GM21619 (cell line): Measurements from ENCODE around the gene SEMA4C.
"Not testable (repeated sequence)": the region's sequence is repeated elsewhere in the genome, so short reads cannot be mapped to it uniquely, and the experiment has no call there.

Experiments
- ATAC-seq: cut with Tn5 transposase; IDR thresholded peaks from one replicate; pipeline ENCODE4 v1.9.1; 2021; ENCODE audit not compliant: unreplicated experiment

The SEMA4C gene

DNA sequence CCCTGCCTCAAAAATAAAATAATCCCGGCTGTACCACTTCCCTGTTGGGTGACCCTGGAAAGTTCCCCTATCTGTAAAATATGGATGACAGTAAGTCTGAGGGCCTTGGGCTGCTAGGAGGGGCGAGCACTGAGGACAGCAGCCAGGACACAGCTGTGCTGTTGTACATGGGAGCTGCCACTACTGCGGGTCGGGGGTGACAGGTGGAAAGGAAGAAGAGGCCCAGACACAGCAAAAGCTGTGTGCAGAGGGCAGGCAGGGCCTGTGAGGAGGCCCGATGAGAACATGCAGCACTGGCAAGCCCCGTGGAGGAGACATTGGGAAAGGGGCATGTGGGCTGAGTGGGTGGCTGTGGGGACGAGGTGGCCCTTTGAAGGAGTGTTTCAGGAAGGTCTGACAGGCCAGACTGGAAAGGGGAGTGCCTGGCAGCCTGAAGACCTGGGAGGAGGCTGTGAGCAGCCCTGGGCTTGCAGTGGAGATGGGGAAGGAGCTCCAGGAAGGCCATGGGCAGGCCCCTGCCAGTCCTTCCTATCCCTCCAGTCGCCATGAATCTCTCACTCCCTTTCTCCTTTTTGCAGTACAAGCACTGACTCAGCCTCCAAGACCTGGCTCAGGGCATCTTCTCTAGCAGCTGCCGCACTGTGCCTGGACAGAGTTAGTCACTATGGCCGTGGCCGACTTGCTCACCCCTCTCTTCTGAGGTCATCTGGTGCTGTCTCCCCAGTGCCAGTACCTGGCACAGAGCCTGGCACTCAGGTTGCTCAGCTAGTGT, 28.9 kb upstream of the SEMA4C start:
- no peak for ATAC-seq

DNA sequence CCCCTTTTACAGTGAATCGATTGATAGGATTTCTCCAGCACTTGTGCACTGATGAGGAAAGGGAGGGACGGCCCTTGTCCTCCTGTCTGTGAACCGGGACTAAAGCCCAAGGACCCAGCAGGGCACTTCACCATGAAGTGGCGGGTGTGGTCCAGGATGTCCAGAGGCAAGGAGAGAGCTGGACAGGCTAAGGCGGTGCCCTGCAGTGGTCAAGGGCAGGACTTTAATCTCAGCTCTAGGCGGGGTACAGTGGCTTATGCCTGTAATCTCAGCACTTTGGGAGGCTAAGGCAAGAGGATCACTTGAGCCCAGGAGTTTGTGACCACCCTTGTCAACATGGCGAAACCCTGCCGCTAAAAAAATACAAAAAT, 28.2 kb upstream of the SEMA4C start:
- no peak for ATAC-seq

DNA sequence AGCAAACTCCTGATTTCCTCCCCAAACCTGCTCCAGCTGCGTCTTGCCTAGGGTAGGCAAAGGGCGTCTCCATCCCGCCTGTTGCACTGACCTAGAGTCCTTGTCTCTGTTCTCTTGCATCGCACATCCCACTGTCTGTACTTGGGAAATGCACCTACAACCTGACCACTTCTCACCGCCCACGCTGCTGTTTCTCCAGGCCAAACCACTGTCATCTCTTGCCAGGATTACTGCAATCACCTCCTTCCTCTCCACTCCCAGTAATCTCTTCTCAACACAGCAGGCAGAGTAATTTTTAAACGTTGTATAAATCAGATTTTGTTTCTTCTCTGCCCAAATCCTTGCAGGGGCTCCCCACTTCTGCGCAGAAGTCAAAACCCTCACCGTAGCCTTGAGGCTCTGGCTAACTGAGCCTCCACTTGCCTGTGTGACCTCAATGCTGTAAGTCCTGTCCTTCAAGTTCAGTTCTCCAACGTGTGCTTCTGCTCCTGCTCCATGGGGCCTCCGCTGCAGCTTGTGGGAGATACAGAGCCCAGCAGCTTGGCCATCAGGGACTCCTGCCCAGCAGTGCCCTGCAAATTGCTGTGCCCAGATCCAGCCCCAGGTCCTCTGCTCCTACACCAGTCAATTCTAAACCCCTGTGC, 27.7 kb upstream of the SEMA4C start:
- ATAC-seq = no peak

DNA sequence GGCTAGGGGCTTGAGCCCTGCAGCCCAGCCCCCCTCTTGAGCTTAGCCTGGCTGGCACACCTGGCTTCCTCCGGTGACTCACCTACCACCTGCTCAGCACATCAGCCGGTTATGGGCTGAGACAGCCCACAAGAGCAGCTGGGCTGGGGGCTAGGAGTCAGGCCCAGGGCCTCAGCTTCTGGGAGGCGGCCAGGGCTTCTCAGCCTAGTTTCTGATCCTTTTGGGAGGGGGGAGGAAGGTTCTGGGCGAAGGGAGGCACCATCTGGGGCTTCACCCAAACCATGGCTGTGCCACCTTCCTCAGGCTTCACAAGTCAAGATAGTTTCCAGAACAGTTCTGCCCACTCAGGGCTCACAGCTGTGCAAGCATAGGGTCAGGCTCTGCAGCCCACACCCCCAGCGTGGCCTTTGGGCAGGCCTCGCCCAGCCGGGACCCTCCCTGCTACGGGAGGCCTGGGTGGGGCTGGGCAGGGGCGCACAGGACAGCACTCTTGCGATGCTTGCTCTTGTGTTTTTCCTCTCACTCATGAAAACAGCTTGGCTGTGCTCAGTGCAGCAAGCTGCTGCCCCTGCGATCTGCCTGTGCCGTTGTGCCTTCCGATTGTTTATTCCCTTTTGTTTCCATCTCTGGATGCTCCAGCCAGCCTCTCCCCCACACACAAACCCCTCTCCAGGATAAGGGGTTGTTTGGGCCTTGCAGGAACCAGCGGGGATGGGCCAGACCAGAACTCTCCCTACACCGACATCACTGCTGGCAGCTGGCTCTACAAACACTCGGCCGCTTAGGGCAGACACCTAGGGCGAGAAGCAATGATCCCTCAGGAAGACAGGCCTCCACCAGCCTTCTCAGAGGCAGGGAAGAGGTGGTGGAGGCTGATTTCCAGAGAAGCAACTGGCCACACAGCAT, 26.1 kb upstream of the SEMA4C start:
- ATAC-seq = no peak

DNA sequence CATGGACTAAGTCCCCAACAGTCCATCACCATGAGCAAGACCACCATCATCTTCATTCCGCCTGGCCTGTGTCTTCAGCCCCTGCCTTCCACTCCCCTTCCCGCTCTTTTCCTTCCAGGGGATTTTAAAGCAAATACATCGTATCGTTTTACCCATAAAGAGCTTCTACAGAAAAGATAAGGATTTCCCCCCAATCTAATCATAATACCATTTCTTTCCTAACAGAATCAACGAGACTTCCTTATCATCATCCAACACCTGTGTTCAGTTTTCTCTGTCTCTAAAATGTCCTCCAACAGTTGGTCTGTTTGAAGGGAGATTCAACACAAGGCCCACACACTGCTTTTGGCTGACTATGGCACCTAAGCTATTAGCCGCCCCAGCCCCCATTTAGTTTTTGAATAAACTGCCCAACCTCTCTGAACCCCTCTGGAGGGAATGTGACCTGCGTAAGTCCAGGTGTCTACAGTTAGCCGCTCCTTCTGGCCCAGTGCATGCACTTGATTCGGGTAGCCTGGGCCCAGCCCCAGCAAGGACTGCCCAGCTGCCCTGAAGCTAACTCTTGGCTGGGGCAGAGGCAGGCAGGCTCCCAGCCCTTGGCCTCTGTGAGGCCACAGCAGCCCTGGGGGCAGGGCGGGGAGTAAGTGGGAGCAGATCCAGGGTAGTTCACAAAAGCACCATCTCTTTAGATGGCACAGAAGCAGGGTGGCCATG, 25.3 kb upstream of the SEMA4C start:
- ATAC-seq = no peak

DNA sequence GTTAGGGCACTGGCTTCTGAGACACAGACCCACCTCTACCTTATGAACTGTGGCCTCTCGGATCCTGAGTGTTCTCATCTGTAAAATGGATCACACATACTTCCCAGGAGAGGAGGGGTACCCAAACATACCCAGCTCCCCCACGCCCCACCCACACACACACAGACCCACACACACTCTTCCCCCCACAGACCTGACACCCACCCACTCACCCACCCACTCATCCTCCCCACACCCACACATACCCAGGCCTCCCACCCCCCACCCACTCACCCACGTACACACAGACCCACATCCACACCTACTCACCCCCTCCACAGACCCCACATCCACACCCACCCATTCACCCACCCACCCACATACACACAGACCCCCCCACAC, 24.3 kb upstream of the SEMA4C start:
- ATAC-seq = no peak

DNA sequence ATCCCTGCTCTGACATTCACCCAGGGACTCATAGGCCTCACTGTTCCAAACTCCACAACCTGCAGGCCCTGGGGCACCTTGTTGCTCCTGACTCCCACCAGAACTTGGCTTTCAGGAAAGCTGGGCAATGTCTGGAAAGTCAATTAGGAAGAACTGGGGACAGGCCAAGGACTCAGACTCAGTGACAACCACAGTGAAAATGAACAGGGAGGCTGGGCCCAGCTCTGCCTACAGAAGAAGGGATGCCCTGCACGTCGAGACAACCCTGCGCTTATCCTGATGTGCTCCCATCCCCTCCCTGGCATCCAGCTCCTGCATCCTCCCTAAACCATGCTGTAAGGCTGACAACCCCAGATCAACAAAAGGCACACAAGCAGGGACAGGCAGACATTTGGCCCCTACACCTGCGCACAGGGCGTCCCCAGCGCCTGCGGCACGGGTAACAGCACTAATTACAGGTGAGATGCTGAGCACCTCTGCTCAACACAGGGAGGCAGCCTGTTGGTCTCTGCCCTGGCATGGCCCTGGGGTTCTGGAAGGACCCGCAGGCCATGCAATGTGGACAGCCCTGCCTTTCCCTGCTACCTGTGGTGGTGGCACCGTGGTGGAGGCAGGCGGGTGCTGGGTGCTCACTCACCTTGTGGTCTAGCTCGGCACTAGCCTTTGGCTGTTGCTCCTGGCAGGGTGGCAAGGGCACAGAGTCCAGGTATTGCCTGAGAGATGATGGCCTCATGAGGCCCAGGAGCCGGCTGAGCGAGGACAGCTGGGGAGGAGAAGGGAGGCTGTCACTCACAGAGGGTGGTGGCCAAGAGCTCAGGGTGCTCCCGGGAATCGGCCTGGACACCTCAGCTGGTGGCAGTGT, 23.6 kb upstream of the SEMA4C start:
- no peak for ATAC-seq

DNA sequence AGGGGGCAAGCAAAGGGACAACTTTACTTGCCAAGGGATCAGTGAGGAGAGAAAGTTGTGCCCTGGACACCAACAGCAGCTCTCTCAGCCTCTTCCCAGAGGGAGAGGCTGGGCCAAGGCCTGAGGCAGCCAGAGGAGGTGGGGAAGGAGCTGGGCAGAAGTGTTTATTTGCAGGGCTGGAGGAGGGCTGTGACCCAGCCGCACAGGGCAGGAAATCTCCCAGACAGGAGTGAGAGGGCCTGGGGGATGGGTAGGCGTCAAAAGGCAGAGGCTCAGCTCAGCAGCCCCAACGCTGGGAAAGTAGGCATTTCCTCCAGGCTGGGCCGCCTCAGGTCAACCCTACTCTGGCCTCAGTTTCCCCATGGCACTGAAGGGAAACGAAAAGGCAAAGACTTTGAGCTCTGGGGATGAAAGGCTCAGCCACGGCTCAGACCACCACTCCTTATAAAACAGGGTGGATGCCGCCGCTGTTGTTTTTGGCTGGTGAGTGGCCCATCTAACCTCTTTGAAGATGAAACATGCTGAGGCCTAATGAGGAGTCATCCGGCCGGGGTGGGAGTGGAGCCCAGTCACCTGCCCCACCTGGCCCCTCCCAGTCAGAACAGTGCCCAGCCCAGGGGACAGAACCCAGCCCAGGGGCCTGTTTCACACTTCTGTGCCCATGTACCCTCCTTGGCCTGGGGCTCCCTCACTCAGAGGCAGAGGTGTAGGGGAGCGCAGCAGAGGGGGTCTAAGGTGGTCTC, 21.9 kb upstream of the SEMA4C start:
- no peak for ATAC-seq

DNA sequence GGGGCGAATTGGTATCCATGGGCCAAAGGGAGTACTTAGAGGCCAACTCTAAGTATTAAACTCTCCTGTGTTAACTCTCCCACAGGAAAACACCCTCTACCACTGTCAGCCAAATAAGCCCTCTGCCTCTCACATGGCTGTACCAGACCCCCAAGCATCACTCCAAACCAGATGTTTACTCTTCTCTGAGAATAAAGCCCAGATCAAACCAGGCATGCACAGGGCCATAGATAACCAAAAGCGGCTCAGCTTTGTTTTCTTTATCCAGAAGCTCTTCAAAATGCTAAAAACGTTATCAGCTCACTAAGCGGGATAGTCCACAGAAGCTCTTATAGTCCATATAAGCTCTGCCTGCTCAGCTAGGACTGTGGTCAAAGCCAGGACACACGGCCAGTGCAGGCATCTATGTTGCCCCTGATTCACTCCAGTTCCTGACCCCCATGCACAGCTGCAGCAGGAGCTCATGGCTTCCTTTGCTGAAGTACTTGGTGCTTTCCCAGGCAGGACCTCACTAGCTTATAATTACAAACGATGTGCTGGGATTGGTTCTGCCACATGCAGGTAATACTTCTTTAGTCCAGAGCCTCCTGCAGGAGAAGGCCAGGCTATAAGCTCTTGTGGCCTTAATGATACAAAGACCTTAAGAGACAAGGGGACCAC, 21.0 kb upstream of the SEMA4C start:
- no peak for ATAC-seq

DNA sequence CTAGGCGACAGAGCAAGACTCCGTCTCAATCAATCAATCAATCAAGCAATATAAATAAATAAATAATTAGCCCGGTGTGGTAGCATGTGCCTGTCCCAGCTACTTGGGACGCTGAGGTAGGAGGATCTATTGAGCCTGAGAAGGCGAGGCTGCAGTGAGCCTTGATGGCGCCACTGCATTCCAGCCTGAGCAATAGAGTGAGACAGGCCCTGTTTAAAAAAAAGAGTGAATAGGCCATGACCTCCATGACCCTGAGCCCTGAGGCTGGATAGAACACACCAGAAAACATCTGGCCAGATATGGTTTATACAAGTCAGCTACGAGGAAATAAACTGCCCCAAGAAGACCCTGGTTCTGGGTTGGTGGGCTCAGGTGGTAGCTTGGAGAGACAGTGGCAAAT, 20.4 kb upstream of the SEMA4C start:
- no peak for ATAC-seq

DNA sequence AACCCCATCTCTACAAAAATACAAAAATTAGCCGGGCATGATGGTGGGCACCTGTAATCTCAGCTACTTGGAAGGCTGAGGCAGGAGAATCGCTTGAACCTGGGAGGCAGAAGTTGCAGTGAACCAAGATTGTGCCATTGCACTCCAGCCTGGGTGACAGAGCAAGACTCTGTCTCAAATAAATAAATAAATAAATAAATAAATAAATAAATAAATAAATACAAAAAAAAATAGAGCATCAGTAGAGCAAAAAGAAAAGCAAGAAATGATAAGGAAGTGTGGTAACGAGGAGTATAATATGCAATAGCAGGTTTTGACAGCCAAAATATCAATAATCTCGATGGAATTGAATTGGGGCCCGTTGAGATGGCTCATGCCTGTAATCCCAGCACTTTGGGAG, 19.6 kb upstream of the SEMA4C start:
- not testable (repeated sequence) for ATAC-seq

DNA sequence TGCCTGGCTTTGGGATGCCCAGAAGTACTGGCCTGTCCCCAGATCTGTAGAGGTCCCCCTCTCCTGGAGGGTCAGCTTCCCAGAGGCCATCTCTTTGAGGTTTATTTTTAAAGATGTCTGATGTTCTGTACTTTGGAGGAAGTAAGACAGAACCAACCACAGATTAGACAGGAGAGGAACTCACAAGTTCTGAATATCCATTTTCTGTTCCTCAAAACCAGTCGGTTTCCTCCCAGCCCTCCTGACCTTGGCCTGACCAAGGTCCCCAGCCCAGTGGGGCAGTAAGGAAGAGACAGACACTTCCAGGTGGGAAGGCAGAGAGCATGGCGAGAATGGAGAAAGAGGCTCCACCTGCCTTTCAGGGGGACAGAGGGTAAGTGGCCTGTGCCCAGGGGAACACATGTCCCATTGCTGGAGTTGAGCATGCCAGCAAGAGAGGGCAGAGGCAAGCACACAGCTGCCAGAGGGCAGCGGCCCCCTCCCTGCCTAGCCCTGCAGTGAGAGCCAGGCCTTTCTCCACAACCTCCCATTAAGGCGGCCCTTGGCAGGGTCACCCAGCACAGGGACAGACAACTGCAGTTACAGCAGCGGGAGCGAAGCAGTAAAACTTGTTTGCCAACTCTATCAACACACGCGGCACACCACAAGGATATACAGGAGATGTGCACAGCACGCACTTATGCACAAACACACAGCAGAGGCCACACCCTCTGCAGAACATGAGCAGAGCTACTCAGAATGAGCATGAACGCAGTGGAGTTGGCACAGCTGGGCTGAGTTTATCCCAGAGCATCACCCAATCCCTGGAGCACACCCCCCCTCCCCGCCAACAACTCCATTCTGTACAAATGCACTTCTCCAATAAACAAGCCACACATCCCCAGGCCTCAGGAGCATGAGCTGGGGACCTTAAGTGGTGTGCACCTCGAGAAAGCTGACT, 18.5 kb upstream of the SEMA4C start:
- no peak for ATAC-seq

DNA sequence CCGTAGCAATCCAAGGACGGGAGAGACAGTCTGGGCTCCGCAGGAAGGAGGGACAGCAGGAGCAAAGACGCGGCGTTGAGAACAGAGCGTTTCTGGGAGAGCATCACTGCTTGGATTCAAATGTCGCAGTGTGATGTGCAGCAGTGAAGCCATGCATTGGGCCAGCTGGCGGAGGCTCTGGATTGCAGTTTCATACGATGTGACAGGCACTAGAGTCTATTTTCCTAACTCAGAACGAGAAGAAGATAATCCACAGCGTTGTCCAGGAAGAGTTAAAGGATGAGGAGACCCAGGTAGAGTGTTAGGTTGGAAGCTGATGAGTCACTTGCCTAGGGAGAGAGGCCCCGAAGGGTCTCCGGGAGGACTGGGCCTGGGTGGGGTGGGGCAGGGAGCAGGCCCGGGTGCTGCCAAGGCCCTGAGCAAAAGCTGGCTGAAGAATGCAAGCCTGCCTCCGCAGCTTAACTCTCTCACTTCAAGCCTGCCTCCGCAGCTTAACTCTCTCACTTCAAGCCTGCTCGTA, 17.7 kb upstream of the SEMA4C start:
- no peak for ATAC-seq

DNA sequence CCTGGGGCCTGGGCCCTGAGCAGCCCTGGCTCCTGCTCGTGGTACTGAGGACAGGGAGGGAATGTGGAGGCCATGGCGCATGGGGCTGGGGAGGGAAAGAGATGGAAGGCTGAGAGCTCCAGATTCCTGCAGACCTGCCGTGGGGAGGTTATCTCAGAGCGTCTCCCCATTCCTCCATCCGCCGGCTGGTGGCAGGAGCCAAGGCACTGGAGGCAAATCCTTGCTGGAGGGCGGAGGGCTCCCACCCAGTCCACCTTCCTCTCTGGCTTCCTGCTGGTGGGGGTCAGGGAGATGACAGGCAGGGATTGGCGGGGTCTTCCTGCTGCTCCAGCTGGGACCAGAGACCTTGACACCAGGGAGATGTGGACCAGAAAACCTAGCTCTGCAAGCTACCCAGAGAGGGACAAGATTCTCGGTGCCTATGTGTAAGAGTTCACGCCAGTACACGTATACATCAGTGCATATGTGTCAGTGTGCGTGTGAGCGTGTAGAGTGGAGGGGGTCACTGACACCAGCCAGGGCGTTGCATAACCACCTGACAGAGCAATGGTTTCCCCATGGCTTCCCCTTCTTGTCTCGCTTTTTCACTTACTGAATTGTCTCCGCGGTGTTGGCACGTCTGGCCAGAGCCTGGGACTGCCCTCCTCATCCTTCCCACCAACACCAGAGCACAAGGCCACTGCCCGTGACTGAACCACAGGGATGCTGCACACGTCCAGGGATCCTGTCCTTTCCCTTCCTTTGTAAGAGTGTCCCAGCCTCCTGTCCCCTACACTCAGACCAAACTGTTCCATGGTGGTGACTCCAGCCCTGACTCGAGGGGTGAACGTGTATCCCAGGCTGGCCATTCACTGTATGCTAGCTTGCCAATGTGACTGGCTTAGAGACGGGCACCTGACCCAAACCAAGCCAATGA, 15.8 kb upstream of the SEMA4C start:
- ATAC-seq = no peak

DNA sequence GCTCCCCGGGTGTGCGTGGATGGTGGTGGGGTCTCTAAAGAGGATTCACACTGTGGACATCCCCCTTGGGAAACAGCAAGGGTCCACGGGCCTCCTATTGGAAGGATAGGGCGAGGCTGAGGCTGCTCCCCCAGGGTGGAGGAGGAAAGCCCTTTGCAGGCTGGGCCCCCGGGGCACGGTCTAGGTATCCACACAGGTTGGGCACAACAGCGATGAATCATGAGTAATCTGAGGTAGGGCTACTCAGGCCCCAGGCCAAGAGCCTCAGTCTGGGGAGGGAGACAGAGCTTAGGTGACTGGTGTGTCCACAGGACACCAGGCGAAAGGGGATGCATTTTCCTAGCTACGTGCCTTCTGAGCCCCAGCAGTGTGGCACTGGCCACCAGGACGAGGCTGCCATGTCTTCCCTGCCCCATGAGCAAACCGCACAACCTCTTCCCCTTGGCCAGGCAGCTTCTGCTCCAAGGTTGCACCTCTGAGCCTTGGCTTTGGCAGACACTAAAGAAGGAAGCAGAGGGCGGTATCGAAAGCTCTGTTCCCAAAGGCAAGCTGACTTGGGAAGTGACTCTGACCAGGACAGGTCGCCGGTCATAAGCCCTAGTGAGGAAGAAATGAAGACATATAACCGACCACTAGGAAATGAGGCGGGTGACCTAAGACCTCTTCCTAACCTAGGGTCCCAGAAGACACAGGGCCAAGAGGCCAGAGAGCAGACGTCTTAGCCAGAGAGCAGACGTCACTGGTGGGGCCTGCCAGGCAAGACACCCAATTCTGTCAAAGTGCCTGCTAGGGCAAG, 14.6 kb upstream of the SEMA4C start:
- ATAC-seq = no peak

DNA sequence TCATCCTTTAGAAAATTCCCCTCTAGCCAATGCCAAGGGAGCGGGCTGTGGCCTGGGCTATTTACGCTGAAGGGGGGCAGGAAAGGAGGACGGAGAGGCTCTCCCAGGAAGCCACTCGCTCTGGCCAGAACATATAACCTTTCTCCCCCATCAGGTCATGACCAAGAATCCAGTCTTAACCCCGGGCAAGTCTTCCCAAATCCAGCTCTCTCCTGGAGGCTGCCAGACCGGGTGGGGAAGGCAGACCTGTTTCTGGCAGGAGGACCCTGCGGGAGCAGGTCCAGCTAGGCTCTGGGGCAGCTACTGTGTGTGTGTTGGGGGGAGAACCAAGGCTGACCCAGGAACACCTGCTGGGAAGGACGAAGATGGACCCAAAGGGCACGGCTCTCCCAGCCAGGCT, 13.4 kb upstream of the SEMA4C start:
- no peak for ATAC-seq
